Astrocyte of the cerebellum (primary cell): ENCODE data around the gene MPP4.

Experiments used
- DNase-seq: peaks from one replicate; pipeline ENCODE4 v3.0.0-alpha.2; 2011; ENCODE audit warnings: low read depth
- H3K4me3 ChIP-seq: 2 replicates; pipeline ENCODE4 v1.5.1; 2011; ENCODE audit warnings: mild to moderate bottlenecking, low read depth, low read length, moderate library complexity
- in situ Hi-C: cut with HindIII; loops from 2 replicates; pipeline ENCODE4 v1.10.0; 2017; ENCODE audit warnings: low sequenced_read_pairs
- TF ChIP-seq, protein P1 (sequence below): IDR thresholded peaks from 2 replicates; pipeline ENCODE4 v1.5.1; 2012; ENCODE audit warnings: low read length, low read depth, moderate library complexity, mild to moderate bottlenecking; ENCODE audit errors: missing control alignments

The MPP4 gene

DNA sequence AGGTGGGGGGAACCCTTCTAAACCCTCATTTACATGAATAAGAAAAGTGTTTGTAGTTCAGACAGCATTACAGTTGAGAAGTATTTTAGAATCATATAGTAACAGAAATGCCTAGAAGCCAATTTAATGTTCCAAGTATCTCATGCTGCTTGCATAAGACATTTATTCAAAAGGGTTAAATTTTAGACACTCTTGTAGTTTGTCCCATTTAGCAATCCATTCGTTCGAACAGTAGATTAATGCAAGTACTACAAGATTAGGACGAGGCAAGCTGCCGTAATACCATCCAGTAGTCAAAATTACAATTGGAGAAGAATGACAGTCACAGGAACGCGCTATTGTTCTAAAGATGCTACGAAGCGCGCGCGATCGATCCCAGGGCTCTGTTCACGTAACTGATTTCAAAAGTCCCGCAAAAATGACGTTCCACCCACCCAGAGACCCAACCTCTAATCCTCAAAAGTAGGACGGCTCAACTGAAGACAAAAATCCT lies 56.3 kb downstream of the MPP4 start:
- no peak for DNase-seq
- H3K4me3 ChIP-seq: peak overlapping the region; percentile 78
- in situ Hi-C loops: no loop called here
- TF ChIP-seq, protein P1, sequence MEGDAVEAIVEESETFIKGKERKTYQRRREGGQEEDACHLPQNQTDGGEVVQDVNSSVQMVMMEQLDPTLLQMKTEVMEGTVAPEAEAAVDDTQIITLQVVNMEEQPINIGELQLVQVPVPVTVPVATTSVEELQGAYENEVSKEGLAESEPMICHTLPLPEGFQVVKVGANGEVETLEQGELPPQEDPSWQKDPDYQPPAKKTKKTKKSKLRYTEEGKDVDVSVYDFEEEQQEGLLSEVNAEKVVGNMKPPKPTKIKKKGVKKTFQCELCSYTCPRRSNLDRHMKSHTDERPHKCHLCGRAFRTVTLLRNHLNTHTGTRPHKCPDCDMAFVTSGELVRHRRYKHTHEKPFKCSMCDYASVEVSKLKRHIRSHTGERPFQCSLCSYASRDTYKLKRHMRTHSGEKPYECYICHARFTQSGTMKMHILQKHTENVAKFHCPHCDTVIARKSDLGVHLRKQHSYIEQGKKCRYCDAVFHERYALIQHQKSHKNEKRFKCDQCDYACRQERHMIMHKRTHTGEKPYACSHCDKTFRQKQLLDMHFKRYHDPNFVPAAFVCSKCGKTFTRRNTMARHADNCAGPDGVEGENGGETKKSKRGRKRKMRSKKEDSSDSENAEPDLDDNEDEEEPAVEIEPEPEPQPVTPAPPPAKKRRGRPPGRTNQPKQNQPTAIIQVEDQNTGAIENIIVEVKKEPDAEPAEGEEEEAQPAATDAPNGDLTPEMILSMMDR: no peak

DNA sequence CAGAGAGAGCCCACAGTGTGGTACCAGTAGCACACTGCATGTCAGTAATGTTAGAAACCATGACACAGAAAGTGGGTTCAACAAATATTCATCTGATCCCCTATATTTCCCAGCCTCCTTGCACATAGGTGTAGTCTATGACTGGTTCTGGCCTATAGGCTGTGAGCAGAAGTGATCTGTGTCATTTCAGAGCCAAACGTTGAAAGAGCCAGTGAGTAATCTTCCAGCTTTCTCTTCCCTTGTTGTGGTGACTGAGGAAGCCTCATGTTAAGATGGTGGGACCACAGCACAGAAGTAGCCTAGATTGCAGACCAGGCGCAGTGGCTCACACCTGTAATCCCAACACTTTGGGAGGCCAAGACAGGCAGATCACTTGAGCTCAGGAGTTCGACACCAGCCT lies 59.2 kb downstream of the MPP4 start:
- DNase-seq: no peak
- in situ Hi-C loops: no loop called here
- no peak overlapping the region for H3K4me3 ChIP-seq
- TF ChIP-seq, protein P1: no peak

DNA sequence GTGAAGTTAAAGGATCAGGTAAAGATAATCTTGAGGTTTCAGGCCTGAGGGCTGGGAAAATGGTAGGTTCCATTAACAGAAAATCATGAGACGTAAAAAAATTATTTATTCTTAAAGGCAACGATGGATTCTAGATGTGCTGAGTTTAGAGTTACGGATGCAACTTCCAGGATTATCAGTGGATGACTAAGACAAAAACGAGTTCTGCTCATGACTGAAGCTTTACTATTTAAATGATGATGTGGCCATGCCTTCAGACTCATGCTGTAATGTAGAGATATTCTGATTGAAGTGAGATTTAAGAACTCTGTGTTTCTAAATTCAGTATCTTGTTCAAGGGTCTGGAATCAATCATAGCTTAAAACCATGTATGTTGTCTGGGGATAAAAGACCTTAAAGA lies 60.1 kb downstream of the MPP4 start:
- H3K4me3 ChIP-seq: no peak overlapping the region
- DNase-seq: no peak
- TF ChIP-seq, protein P1: no peak
- in situ Hi-C loops: no loop called here

DNA sequence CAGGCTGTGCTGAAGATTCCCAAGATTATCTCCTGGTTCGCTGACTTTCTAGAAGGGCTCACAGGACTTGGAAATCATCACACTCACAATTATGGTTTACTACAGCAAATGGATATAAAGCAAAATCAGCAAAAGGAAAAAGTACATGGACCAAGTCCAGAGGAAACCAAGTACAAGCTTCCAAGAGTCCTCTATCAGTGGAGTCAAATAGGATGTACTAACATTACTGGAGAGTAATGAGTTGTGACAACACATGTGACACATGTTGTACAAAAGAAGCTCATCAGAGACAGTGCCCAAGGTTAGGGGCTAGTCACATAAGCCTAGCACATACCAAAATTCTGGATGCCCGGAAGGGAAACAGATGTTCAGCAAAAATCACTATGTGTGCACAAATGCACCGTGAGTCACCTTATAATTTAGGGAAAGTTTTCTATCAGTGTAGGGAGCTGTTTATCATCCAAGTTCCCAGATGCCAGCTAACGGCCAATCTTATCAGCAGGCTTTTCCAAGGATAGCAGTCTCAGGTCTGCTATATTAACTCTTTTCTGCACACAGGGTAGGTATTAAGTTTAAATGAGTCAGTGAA lies 64.7 kb downstream of the MPP4 start:
- TF ChIP-seq, protein P1: no peak
- in situ Hi-C loops: no loop called here
- H3K4me3 ChIP-seq: no peak overlapping the region
- DNase-seq: no peak

DNA sequence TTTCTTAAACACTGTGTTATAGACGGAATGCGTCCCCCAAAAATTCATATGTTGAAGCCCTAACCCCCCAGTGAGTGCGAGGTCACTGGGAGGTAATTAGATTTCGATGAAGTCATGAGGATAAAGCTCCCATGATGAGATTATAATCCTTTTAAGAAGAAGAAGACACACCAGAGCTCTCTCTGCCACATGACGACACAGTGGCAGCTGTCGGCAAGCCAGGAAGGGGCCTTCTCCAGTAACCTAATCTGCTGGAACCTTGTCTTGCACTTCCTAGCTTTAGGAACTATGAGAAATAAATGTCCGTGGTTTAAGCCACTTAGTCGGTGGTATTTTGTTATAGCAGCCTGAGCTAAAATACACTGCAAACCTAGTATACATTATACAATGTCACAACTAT lies 67.4 kb downstream of the MPP4 start:
- in situ Hi-C loops: no loop called here
- no peak for DNase-seq
- TF ChIP-seq, protein P1: no peak
- H3K4me3 ChIP-seq: no peak overlapping the region

DNA sequence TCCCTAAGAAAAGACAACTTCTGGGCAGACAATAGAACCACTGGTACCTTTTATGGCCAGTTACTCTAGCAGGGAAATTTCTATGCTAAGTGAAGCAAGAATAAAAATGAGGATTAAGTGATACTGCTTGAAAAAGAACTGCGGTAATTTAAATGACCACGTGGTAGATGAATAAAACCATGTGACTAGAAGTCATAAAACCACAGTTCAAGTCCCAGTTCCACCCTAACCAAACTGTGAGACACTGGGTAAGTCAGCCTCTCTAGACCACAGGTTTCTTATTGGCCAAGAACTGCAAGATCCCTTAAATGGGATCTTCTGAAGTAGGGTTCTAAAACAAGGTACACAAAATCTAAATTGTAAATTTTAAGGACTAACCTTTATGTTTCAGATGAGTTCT lies 67.9 kb downstream of the MPP4 start:
- in situ Hi-C loops: no loop called here
- H3K4me3 ChIP-seq: no peak overlapping the region
- TF ChIP-seq, protein P1: no peak
- DNase-seq: no peak

DNA sequence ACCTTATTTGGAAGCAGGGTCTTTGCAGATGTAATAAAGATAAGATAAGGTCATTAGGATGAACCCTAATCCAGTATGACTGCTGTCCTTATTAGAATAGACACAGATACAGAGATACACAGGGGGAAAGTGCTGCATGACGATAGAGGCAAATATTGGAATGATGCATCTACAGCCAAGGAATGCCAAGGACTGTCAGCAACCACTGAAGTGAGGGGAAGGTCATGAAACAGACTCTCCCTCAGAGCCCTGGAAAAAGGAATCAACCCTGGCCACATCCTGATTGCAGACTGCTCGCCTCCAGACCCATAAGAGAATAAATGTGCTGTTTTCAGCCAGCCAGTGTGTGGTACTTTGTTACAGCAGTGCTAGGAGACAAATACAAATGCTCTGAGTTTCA lies 69.9 kb downstream of the MPP4 start:
- no peak overlapping the region for H3K4me3 ChIP-seq
- TF ChIP-seq, protein P1: no peak
- no peak for DNase-seq
- in situ Hi-C loops: no loop called here
